ENCODE measurements around the gene CACNA1H. TPM values are rescaled to one million over a fixed set of nuclear protein-coding genes. Genes with fewer than 3 reads are reported as not detected.

The CACNA1H gene
- polyA plus RNA-seq, 1 experiment: 1.5 TPM

DNA sequence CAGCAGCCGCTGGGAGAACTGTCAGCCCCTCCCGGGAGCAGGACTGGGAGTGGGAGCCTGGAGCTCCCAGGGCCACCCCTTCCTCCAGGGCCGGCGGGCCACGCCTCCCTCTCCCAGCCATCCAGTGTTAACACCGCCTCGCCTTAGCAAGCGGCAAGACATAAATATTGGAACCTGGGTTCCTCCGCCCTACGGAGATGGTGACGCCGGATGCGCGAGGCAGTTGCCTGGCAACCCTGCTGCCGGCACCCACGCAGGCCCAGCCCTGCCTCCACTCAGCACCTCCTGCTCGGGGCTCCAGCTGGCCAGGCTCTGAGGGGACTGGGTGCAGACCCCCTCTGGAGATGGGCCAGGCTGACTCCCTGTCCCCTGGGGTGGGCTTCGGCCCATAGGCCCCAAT, 27.4 kb upstream of the CACNA1H start:
- CTCF ChIA-PET: no interaction called here

DNA sequence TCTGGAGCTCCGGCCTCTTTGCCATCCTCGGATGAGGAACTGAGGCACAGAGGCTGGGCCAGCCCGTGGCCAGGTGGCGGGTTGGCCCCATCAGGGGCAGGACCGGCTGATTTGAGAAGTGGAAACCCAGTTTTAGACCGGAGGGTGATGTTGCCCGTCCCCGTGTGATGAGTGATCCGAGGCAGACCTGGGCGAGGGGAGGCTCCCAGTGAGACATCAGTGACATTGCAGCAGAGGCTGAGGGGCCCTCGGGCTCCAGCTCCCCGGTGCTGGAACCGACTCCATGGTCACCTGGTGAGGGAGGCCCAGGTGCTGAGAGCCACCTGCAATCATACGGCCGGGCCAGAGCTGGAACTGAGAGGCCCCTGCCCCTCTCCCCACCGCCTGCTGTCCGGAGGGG, 26.9 kb upstream of the CACNA1H start:
- CTCF ChIA-PET: no interaction called here
- no peak overlapping the region for H3K4me3 ChIP-seq (ENCODE audit: low read depth, low read length)

More for the DNA sequence above, 27.4 kb upstream of the CACNA1H start:
- Histone ChIP-seq H3K9me3 (ENCODE audit: control insufficient read depth, insufficient read depth, low read length) (peaks cover 8% of the 10 kb centered on the region; the same call in 1 of the 2 replicates), H3K27ac (ENCODE audit: low read depth, low read length) (no peak overlapping the region), H3K27me3 (ENCODE audit: control insufficient read depth, insufficient read depth, low read length) (peaks cover 11% of the 10 kb centered on the region), H3K4me3 (ENCODE audit: low read depth, low read length) (no peak overlapping the region)
- peak; percentile 20 for DNase-seq (ENCODE audit: low read depth, low spot score)
- TF ChIP-seq, protein P1, sequence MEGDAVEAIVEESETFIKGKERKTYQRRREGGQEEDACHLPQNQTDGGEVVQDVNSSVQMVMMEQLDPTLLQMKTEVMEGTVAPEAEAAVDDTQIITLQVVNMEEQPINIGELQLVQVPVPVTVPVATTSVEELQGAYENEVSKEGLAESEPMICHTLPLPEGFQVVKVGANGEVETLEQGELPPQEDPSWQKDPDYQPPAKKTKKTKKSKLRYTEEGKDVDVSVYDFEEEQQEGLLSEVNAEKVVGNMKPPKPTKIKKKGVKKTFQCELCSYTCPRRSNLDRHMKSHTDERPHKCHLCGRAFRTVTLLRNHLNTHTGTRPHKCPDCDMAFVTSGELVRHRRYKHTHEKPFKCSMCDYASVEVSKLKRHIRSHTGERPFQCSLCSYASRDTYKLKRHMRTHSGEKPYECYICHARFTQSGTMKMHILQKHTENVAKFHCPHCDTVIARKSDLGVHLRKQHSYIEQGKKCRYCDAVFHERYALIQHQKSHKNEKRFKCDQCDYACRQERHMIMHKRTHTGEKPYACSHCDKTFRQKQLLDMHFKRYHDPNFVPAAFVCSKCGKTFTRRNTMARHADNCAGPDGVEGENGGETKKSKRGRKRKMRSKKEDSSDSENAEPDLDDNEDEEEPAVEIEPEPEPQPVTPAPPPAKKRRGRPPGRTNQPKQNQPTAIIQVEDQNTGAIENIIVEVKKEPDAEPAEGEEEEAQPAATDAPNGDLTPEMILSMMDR (IDR thresholded peaks at IDR 0.05; ENCODE audit: low read depth, low read length): no peak
- POLR2A ChIA-PET: no interaction called here

DNA sequence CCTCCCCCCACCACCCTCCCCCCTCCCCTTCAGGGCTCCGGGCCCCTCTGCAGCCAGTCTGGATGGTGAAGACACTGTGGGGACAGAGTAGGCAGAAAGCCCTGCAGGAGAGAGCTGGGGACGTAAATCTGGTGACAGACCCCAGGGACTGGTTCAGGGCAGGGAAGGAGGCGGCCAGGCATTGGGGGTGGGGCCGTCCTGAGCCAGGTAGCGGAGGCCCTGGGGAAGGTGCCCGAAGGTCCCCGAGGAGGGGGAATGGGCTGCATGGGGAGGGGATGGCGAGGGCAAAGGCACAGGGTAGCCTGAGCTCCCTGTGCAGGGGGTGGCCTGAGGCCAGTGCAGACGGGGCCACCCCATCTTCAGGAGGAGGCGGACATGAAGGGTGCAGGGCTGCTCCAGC, 26.3 kb upstream of the CACNA1H start:
- Histone ChIP-seq H3K27ac (ENCODE audit: low read depth, low read length) (no peak overlapping the region), H3K9me3 (ENCODE audit: control insufficient read depth, insufficient read depth, low read length) (peaks cover 8% of the 10 kb centered on the region; the same call in 1 of the 2 replicates), H3K4me3 (ENCODE audit: low read depth, low read length) (no peak overlapping the region), H3K27me3 (ENCODE audit: control insufficient read depth, insufficient read depth, low read length) (peaks cover 4% of the 10 kb centered on the region)
- DNase-seq (ENCODE audit: low read depth, low spot score): no peak
- POLR2A ChIA-PET: no interaction called here
- TF ChIP-seq, protein P1 (IDR thresholded peaks at IDR 0.05; ENCODE audit: low read depth, low read length): no peak
- CTCF ChIA-PET: no interaction called here

More for the DNA sequence above, 26.9 kb upstream of the CACNA1H start:
- H3K9me3 ChIP-seq (ENCODE audit: control insufficient read depth, insufficient read depth, low read length): peaks cover 8% of the 10 kb centered on the region; the same call in 1 of the 2 replicates
- POLR2A ChIA-PET: no interaction called here
- peaks cover 9% of the 10 kb centered on the region for H3K27me3 ChIP-seq (ENCODE audit: control insufficient read depth, insufficient read depth, low read length)
- no peak for DNase-seq (ENCODE audit: low read depth, low spot score)
- no peak overlapping the region for H3K27ac ChIP-seq (ENCODE audit: low read depth, low read length)
- TF ChIP-seq, protein P1 (IDR thresholded peaks at IDR 0.05; ENCODE audit: low read depth, low read length): no peak

DNA sequence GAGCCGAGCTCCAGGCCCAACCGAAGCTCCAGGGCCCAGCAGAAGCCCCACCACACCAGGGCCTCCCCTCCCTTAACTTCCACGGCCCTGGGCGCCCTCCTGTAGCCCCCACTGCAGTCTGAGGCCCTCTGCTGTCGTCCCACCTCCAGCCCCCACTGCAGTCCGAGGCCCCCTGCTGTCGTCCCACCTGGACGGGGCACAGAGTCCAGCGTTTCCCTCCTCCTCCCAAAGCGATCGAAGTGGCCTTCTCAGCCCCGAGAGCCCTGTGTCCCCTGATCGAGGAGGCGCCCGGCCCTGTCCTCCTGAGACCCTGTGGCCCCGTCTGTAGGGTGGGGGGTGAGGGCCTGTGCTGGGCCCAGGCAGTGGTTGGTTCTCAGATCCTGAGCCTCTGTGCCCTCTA, 25.8 kb upstream of the CACNA1H start:
- H3K27me3 ChIP-seq (ENCODE audit: control insufficient read depth, insufficient read depth, low read length): peaks cover 2% of the 10 kb centered on the region
- CTCF ChIA-PET: no interaction called here

DNA sequence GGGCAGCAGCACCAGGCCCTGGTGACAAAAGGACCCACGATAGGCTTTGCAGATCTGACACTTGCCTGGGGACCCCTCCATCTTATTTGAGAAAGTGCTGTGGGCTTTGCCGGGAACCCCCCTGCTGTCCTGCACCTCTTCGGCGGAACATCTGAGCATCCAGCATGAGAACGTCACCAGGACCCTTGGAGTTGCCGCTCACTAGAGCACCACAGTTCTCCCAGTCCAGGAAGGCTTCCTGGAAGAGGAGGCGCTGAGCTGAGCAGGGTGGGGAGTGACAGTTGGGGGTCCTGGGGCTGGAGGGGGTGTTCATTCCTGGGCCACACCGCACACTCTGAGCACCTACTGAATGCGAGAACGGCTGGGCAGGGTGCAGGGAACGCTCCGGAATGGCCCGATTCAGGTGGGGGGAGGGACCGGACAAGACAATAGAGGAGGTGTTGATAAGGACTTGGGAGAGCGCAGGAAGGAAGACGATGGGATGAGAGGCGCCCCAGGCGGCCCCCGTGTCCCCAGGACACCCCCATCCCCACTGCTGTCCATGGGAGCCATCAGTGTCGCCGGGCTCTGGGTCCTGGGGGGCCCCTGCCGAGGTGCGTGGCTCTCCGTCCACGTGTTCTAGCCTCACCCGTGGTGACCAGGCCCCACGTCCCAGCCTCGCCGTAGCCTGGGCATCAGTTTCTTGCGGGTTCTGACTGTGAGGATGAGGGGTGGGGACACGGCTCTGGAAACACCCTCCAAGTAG, 24.8 kb upstream of the CACNA1H start:
- ChIA-PET CTCF (no interaction called here), POLR2A (no interaction called here)

More for the DNA sequence above, 25.8 kb upstream of the CACNA1H start:
- no peak overlapping the region for H3K27ac ChIP-seq (ENCODE audit: low read depth, low read length)
- TF ChIP-seq, protein P1 (IDR thresholded peaks at IDR 0.05; ENCODE audit: low read depth, low read length): no peak
- peaks cover 8% of the 10 kb centered on the region; the same call in 1 of the 2 replicates for H3K9me3 ChIP-seq (ENCODE audit: control insufficient read depth, insufficient read depth, low read length)
- no peak overlapping the region for H3K4me3 ChIP-seq (ENCODE audit: low read depth, low read length)
- POLR2A ChIA-PET: no interaction called here
- no peak for DNase-seq (ENCODE audit: low read depth, low spot score)

More for the DNA sequence above, 24.8 kb upstream of the CACNA1H start:
- peaks cover 8% of the 10 kb centered on the region; the same call in 1 of the 2 replicates for H3K9me3 ChIP-seq (ENCODE audit: control insufficient read depth, insufficient read depth, low read length)
- TF ChIP-seq, protein P1 (IDR thresholded peaks at IDR 0.05; ENCODE audit: low read depth, low read length): no peak
- H3K4me3 ChIP-seq (ENCODE audit: low read depth, low read length): no peak overlapping the region
- no peaks in the 10 kb centered on the region for H3K27me3 ChIP-seq (ENCODE audit: control insufficient read depth, insufficient read depth, low read length)
- no peak for DNase-seq (ENCODE audit: low read depth, low spot score)
- no peak overlapping the region for H3K27ac ChIP-seq (ENCODE audit: low read depth, low read length)

Measured in AG04450 (cell line).